DMS79 (cell line): ENCODE results near the gene MLLT3.

Source experiments
- DNase-seq: peaks from one replicate; lab custom pipeline; 2025; lab: John Stamatoyannopoulos, UW

Gene MLLT3

DNA sequence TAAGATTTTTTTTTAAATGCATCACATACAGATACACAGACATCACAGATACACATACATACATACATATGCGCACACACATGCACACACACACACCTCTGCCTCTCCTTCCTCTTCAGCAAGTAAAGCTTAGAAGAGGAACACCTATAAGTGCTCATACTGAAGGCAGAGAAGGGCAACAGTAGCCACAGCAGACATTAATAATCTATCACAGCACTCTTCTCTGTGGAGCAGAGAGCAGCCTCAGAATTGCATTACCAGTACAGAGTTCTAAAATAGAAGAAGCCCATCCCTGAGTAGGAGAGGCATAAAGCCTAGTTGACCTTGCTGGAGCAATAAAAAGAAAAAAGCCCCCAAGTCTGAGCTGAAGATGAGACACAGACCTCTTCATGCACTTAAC is 110.6 kb downstream of the MLLT3 start:
- DNase-seq, result no peak

DNA sequence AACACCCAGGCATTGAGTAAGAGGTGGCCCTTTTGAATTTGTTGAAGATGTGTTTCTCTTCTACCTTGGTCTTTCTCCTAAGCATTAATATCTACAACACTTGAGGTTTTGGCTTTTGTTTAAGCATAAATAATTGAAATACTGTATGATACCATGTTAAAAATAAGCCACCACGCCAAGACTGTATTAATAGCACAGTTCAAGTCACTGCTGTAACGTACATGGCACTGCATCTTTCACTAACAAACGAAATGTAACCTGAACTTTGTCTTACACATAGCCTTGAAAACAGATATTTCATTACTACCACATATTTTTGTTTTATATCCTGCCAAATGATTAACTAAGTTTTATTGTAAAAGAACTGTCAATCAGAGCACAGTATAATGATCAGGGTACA is 112.8 kb downstream of the MLLT3 start:
- DNase-seq, result no peak

DNA sequence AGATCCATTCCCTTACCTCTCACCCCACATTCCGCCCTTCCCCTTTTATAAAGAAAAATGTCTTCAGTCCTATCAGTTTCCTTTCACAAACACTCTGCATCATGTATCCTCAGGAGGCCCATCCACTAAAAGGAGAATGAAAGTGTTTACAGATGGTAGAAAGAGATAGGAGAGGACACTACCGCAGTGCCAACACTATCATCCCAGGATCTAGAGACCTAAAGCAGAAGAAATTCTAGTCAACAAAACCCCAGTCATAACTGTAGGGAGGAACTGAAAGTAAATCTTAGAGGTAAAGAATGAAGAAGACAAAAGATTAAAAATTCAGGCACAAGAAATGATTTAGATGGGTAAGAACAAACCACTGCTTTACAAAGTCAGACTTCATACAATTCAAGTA is 114.1 kb downstream of the MLLT3 start:
- DNase-seq, result no peak

DNA sequence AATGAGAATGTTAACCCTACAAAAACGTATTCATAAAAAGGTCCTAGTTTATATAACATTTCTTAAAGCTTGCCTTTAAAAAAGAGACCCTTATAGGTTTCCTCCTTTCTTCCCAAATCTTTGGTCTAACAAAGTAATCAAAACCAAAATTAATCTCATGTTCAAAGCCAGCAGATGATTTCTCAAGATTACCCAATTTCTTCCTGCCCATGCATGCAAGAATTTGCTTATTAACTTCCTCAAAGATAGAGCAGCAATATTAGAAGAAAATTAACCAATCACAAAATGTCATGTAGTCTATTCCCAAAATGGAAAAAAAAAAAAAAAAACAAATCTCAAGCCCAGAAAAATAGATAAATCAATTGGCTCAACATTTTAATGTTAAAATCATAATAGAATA is 114.9 kb downstream of the MLLT3 start:
- DNase-seq, result no peak

DNA sequence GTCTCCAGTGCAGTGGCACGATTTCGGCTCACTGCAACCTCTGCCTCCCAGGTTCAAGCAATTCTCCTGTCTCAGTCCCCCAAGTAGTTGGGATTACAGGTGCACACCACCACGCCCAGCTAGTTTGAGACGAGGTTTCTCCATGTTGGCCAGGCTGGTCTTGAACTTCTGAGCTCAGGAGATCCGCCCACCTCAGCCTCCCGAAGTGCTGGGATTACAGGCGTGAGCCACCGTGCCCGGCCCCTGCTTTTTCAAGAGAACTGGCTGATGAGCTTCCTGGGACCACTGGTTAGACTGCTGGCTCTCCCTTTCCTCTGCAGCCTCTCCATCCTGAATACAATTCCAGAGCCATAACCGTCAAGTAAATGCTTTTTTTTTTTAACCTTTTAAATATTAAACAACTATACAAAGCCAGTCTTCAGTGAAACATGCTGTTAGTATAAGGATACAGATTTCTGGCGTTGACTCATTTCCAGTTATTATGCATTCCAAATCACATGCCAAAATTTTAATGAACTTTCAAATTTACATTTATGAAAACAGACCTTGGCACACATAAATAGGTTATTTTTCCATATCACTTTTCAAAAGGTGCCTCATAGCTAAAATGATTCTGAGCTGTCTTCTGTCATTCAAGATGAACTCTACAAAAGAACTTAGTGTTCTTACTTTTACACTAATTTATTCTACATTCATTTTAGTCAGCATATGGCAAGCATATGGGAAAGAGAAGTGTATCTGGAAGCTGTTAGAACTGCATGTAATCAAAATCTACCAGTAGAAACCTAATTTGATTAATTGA is 116.0 kb downstream of the MLLT3 start:
- no peak for DNase-seq

GRCh38 chr9:20505574-20505973 is 116.7 kb downstream of the MLLT3 start:
- DNase-seq, result no peak

- no peak for DNase-seq
These were observed 117.4 kb downstream of the MLLT3 start for GRCh38 chr9:20504930-20505329.

DNA sequence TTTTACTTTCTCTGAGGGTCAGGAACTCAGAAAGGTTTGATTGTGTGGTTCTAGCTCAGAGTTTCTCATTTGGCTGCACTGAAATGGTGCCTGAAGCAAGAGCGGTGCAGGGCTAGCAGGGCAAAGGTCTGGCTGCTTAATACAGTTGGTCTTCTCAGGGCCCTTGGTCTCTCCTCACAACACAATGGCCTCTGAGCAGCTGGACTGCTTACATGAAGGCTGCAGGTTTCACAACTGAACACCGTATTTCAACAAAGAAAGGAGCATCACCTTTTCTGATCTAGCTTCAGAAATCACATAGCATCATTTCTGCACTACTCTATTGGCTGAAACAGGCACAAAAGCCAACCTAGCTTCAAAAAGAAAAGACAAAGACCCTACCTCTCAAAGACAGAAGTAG is 122.2 kb downstream of the MLLT3 start:
- DNase-seq, result no peak

- DNase-seq, result no peak
These were observed 123.3 kb downstream of the MLLT3 start for GRCh38 chr9:20499013-20499412.

GRCh38 chr9:20496328-20496727 is 126.0 kb downstream of the MLLT3 start:
- no peak for DNase-seq

- DNase-seq, result no peak
These were observed 127.2 kb downstream of the MLLT3 start for GRCh38 chr9:20495098-20495497.

DNA sequence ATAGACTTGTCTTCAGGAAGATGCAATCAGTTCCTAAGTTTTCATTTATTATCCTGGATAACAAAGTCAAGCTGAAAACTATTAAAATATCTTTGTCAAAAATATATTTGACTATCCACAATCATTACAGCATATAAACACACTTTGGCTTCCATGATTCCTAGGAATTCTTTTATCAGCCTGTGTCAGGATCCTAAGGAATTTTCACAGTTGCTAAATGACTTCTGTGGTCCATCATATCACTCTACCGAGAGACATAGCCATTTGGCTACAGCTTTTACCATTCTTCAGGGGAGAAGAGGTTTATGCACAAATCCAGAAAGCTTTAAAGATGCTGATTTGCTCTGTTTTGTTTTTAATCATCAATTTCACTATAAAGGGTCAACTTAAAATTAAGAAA is 128.3 kb downstream of the MLLT3 start:
- no peak for DNase-seq

DNA sequence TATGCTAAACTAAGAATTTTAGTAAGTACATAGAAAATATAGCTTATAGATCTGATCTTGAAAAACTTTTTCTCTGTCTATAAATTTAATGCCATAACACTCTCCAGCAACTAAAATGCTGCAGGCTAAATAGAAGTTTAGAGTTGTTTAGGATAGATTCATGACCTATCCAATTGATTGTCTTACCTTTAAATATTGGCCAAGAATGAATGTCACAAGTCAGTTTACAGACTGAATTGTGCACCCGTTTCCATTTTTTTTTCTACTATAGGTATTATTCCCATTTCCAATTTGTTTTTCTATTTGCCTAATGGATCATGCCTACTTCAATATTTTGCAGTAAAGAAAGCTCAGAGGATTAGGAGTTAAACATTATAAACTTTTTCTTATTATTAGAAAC is 129.5 kb downstream of the MLLT3 start:
- DNase-seq, result no peak

GRCh38 chr9:20491612-20492011 is 130.7 kb downstream of the MLLT3 start:
- no peak for DNase-seq

- DNase-seq, result no peak
These were observed 132.0 kb downstream of the MLLT3 start for GRCh38 chr9:20490246-20490834.

DNA sequence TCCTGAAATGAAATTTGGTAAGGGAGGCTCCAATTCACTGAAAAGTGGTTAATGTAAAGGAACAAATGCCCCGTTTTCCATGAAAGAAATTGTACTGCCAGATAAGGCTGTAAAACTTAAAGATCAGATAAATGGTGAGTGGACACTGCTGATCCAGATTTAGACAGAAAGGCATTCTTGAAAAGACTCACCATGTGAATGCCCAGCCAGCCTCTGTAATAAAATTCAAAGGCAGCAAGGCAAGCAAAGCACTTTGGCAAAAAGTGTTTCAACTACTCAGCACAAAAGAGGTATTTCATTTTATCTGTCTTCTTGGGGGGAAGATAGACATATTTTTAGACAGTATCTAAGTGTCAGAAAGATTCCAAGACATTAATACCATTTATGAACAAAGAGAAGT is 133.6 kb downstream of the MLLT3 start:
- no peak for DNase-seq

- no peak for DNase-seq
These were observed 135.7 kb downstream of the MLLT3 start for GRCh38 chr9:20486552-20486951.

GRCh38 chr9:20481437-20481836 is 140.9 kb downstream of the MLLT3 start:
- DNase-seq, result no peak

- no peak for DNase-seq
These were observed 142.1 kb downstream of the MLLT3 start for GRCh38 chr9:20480249-20480648.

DNA sequence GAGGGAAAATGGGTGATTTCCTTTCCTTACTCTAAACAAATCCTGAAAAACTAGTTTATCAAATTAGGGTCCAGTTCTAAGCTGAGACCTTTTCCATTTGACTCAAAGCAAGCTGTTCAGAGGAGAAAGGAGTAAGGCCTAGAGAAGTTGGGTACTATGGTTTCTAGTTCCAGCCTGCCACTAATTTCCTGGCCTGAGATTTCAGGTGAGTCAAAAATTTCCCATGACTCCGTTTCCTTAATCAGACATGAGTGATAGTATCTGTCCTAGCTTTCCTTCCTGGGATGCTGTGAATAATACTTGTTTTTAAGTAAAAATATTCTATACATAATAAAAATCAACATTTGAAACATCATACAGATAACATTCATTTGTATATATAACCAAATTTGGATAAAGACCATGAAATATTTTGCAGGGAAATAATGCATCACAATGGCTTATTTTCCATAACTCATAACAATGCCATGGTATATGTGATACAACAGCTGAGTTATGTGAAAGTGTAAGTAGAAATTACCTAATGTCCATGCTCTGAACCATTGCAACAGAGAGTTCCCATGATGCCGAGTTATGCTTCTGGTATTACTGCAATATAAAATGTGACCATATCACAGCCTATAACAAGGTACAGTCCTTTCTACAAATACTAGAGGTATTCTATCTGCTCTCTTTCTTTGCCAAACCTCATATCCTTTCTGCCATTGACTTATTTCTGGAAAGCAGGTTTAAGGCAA is 142.7 kb downstream of the MLLT3 start:
- no peak for DNase-seq

DNA sequence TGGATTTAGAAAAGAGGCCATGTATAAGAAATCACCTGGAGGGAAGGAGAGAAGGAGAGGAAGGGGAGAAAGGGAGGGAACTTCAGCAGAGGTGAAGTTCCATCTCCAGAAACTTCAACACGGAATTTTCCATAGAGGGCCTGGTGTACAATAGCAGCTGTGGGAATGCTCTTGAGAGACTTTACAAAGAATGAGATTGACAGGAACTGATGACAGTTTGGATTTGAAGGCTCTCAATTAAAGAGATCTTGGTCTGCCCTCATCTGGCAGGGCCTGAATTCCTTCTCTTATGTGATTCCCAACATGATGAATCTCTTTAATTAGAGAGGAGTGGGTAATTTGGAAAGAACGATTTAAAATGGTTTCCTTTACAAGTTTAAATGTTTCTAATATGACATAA is 143.5 kb downstream of the MLLT3 start:
- no peak for DNase-seq

- no peak for DNase-seq
These were observed 144.2 kb downstream of the MLLT3 start for GRCh38 chr9:20477940-20478620.
